Measurements from ENCODE around the gene SRD5A2.

The SRD5A2 gene, protein sequence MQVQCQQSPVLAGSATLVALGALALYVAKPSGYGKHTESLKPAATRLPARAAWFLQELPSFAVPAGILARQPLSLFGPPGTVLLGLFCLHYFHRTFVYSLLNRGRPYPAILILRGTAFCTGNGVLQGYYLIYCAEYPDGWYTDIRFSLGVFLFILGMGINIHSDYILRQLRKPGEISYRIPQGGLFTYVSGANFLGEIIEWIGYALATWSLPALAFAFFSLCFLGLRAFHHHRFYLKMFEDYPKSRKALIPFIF

DNA sequence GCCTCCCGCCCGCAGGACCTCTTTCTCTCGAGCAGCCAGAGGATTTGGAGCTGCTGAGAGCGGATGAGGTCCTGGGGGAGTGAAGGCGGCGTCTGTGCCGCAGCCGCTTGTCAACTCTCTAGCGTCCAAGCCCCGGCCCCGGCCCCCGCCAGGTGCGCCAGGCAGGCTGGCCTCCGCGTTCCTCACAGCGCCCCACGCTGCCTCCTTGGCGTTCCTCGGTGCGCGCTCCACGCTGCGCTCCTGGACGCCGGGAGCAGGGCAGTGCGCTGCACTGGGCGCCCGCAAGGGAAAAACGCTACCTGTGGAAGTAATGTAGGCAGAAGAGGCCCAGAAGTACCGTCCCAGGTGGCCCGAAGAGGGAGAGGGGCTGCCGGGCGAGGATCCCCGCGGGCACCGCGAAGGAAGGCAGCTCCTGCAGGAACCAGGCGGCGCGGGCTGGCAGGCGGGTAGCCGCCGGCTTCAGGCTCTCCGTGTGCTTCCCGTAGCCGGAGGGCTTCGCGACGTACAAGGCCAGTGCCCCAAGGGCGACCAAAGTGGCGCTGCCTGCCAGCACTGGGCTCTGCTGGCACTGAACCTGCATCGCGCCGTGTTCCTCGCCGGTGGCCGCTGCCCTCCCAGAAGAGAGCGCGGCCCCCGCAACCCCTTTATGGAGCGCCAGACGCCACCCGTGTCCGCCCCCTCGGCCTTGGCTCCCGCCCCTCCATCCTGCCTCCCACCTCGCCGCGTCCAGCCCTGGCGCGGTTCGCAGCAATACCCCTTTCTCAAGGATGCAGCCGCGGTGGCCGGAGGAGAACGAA, at the start of gene SRD5A2:
SRD5A2 (minus strand) TSS at position 618 of the 797 bp plus-strand sequence; CDS start at position 580, 38 bp downstream.
- DNase-seq, result no peak

DNA sequence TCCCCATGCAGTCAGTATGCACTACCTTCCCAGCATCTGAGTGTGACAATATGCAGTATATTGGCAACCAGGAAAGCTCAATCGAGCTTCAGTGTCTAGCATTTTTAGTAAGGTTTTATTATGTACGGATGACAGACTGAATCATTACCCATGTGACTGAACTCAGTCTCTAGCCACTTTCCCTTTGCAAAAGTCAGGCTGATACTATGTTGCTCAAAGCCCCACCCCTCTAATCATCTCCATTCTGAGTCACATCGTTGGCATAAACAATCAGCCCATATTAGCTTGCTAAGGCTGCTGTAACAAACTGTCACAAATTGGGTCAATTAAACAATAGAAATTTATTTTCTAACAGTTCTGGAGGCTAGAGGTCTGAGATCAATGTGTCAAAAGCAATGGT, 25.8 kb upstream of the SRD5A2 start:
- no peak for DNase-seq

DNA sequence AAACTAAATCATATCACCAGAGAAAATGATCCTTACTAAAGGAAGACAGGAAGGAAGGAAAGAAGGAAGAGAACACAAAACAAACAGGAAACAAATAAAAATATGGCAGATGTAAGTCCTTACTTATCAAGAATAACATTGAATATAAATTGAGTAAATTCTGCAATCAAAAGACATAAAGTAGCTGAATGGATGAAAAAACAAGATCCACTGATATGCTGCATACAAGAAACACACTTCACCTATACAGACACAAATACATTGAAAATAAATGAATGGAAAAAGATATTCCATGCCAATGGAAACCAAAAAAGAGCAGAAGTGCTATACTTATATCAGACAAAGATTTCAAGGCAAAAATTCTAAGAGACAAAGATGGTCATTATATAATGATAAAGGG, 18.0 kb upstream of the SRD5A2 start:
- no peak for DNase-seq

DNA sequence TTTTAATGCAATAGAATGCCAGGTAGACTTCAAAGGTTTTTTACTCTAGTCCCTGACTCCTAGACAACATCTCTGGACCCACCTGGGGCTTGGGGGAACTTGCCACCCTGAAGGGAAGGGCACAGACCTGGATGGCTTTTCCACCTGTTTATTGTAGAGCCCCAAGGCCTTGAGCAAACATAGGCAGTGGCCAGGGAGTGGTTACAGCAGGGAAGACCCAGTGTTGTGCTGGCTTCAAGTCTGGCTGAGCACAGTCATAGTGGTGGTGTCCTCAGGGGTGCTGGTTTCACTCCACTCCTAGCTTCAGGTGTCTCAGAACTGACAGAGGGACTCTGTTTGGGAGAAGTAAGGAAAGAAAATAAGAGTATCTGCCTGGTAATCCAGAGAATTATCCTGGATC, 5.5 kb upstream of the SRD5A2 start:
- DNase-seq, result no peak

DNA sequence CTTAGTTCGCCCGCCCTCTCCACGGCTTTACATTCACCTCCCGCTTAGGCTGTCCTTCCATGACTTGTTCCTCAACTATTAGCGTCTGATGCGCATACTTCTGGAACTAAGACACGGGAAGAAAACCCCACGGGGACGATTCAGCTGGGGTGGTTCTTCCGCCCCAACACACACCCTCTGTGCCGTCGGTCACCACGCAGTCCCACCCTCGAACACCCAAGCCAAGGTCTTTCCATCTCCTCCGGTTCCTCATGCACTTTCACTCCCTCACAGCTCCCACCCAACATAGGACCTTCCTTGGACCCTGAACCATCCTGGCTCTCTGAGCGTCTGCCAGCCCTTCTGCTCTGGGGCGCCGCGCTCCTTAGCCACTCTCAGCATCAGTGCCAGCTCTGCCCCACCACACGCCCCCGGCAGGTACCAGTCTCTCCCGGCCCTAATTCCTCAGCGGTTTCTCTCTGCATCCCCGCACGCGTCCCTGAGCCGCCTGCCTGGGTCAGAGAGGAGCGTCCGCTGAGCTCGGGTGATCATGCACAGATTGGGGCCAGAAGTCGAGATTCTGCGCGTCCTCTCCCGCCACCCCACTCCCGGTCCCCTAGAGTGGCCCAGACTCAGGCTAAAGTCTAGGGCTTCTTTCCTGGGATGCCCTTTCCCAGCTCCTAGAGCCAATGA, 522 bp upstream of the SRD5A2 start:
- no peak for DNase-seq

DNA sequence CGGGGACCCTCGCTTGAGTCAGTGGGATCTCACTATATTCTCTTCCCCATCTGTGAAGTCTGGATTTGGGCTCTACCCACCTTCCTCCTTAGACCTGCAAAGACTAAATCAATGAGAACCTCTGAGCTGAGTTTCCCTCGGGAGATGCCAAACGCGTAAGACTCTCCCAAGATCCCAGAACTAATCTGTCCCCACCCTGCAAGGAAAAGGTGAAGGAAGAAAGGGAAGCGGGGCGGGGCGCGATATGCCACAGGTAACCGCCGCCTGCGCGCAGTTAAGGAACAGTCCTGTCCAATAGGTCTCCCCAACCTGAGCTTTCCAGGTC, 780 bp downstream of the SRD5A2 start:
- DNase-seq, result no peak

DNA sequence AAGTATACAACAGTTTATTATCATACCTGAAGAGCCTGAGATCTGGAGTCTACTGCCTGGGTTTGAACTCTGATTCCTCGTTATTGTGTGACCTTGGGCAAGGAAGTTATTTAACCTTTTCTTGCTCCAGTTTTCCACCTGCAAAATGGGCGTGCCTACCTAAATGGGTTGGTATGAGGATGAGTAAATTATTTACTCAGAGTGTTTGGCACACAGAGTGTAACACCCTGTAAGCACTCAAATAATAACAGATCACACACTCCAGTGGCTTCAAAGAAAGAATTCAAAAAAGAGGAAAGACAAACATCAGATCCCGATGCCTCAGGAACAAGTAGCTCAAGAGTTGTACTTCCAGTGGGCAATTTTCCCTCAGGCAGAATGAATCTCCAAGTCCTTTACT, 2.4 kb downstream of the SRD5A2 start:
- no peak for DNase-seq

DNA sequence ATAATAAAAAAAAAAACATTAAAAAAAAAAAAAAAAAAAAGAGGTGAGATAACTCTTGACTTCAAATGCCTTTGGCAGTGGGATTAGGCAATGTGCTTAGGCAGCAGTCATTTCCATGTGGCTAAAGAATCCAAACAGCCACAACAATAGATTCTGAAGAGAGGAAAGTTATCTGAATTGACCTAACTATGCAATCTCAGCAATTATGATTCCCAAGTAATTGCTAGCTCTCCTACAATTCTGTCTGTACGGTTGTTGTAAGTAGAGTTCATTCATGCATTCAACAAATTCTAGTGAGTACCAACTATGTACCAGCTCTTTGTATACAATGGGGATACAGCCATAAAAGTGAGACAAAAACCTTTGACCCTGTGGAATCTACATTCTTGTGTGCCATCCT, 3.6 kb downstream of the SRD5A2 start:
- DNase-seq, result no peak

DNA sequence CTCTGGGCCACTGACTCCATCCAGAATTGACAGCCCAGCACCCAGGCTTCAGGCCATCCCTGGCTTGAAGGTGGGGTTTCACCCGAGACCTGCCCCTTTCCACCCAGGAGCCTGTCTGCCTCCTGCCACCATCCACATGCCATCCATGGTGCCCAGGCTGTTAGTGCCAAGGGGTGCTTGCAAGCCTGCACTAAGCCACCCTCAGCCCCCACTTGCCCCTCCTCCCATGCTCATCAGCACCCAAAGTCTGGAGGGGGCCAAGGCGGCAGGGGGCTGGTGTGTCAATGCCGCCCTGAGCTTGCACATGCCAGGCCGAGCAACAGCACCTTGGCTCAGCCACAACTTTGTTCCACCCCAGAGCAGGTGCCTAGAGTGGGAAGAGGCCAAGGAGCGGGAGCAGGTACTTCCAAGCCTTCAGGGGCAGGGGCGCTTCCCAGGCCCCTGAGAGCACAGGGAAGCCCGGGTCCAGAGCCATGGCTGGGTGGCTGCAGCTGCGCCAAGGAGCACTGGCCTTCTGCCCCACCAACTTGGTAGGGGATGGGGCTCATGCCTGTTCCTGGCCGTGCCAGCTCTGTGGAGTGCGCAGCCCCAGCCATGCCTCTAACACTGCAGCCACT, 12.0 kb downstream of the SRD5A2 start:
- no peak for DNase-seq

DNA sequence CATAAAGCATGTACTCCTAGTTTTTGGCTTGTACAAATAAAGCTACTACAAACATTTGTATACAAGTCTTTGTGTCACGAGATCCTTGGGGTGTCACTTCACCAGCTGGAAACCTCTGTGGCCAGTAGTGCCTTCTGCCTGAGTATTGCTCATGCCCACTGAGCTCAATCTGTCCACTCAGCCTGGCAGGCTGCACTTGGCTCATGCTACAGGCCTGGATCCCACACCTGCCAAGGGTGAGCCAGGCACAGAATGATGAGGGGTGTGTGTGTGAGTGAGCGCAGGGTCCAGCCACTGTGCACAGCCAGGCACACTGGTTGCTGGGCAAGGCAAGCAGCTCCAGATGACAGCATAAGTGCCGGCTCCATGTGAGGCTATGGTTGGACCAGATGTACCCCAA, 13.1 kb downstream of the SRD5A2 start:
- no peak for DNase-seq

DNA sequence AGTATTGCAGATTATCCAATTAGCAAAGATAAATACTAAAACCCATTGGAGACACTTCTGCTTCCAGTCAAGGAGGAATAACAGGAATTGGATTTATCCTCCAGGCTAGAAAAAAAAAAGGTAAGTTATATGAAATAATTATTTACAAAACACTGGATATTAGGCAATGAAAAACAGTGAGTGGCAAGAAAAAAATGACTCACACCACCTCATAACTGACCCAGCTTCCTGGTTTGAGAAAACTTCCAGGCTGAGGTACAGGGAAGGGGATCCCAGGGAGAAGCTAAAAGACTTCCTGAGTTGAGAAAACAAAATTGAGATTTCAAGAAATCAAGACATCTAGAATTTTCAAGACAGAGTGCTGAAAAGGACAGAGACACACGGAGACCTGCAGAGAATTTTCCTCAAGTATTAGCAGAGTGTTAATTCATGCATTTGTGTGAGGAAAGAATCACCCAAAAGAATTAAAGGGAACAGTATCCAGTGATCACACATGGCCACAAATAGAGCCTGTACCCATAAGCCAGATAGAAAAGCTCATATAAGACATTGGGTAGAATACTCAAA, 17.4 kb downstream of the SRD5A2 start:
- DNase-seq, result no peak

DNA sequence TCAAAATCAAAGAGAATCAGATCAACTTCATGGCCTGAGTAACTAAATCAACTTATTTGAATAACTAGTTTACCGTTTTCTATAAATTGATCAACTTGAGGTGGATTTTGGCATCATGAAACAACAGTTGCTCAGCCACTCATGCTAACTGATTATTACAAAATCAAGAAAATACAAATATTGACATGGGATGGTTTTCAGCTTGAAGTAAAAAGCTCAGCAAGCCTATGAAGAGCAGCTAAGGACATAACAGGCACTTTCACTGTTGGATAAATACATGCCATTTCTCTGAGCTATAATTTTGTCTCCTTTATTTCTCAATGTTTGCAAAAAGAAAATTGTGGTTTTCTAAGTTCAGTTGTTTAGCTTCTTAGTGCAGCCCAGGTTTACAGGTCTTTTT, 18.9 kb downstream of the SRD5A2 start:
- DNase-seq, result no peak

DNA sequence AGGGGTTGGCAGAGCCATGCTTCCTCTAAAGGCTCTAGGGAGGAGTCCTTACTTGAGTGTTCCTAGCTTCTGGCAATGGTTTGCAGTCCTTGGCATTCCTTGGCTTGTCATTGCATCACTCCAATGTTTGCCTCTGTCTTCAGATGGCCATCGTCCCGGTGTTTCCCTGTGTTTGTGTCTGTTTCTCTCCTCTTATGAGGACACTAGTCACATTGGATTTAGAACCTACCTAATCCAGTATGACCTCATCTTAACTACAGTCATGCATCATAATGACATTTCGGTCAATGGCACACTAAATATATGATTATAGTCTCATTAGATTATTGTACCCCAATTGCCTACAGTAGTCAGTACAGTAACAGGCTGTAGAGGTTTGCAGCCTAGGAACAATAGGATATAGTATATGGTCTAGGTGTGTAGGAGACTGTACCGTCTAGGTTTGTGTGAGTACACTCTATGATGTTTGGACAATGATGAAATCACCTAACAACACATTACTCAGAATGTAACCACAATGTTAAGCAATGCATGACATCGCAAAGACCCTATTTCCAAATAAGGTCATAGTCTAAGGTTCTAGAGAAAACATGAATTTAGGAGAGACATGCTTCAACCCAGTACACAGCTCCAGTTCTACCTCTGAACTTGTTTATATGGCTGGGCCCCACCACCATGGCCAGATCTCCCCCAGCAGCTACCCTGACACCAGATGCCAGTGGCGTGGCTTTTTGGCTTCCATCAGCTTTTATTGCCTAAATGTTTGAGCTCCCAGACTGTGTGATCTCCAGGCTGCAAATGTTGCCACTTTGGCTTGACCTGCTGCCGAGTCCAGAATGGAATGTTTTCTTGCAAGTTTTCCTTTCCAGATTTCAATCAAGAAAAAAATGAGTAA, 22.1 kb downstream of the SRD5A2 start:
- no peak for DNase-seq

DNA sequence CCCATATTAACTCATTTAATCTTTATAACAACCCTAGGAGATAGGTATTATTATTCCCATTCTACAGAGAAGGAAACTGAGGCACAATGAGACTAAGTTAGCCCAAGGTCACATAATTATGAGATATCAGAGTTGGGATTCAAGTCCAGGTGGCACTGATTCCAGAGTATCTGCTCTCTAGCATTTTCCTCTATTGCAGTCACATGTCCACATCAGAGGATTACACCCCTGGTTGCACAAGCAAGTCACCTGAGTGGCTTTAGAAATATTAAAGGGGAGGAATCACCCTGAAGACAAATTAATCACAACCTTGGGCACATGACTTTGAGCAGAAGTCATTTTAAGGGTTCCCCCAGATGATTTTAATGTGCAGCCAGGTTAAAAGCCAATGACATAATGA, 23.8 kb downstream of the SRD5A2 start:
- no peak for DNase-seq

DNA sequence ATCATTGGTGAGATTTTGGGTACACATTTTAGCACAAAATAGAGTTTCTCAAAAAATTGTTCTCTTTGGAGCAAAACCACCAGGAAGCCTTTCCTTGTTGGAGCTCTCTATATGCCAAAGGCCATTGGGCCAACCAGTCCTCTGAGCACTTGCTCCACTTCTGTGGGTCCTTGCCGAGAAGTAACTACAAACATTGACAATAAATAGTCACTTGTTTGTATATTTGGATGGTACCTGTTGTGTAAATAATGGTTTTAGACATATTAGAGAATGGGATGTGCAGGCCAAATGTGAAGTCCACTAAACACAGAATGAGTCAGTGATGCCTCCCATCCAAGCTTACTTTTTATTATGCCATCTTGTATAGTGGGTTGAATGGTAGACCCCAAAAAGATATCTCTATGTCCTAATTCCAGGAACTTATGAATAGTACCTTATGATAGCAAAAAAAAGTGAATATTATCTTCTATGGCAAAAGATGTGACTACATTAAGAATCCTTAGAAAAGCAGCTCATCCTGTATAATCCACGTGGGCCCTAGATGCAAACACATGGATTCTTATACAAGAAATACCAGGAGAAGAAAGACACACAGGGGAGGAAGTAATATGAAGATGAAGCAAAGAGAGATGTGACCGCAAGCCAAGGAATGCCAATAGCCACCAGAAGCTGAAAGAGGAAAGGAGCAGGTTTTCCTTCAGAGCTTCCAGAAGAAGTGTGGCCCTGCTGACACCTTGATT, 24.6 kb downstream of the SRD5A2 start:
- no peak for DNase-seq

DNA sequence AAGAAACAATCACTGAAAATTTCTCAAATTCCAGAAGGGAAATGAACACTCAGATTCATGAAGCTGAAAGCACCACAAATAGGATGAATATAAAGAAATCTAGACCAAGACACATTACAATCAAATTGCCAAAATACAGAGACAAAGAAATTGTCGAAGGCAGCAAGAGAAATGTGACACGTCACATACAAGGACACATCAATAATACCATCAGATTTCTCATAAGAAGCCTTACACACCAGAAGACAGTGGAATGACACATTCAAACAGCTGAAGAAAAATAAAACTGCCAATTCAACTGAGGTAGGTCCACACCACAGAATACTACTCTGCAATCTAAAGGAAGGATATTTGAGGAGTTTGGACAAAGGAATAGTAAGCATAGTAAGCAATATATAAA, 27.4 kb downstream of the SRD5A2 start:
- no peak for DNase-seq

DNA sequence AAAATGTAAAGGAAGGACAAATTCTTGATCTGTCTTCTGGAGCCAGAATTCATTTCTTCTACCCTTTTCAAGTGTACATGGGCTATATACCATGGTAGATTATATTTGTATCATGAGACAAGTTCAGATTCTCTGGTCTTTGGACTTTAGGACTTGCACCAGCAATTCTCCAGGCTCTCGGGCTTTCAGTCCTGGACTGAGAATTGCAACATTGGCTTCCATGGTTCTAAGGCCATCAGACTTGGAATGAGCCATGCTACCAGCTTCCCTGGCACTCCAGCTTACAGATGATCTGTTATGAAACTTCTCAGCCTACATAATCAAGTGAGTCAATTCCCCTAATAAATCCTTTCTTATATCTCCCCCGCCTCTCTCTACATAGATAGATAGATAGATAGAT, 33.3 kb downstream of the SRD5A2 start:
- no peak for DNase-seq

DNA sequence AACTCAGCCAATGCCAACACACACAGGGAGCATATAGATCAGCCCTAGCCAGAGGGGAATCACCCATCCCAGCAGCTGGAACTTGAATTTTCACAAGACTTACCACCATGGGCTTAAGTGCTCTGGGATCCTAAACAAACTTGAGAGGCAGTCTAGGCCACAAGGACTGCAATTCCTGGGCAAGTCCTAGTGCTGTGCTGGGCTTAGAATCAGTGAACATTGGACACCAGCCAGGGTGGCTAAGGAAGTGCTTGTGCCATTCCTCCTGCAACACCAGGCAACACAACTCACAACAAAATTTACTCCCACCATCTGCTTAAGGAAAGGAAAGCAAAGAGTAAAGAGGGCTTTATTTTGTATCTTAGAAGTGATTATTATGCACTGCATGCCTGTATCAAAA, 38.9 kb downstream of the SRD5A2 start:
- no peak for DNase-seq

DNA sequence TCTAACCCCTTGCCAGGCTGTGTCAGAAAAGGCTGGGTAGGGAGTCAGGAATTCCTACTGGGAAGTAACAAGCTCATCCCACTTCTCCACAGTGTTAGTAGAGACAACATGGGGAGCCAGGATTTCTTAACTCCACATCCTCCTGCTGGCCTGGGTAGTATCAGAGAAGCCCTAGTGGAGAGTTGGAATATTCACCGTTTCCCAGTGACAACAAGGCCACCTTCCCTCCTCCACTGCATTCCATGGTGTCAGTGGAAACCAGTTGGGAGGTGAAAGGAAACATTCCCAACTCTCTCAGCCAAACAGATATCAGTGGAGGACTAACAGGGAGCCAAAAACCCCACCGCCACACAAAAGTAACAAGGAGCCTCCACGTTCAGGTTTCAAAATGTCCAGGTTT, 41.2 kb downstream of the SRD5A2 start:
- DNase-seq, result no peak

DNA sequence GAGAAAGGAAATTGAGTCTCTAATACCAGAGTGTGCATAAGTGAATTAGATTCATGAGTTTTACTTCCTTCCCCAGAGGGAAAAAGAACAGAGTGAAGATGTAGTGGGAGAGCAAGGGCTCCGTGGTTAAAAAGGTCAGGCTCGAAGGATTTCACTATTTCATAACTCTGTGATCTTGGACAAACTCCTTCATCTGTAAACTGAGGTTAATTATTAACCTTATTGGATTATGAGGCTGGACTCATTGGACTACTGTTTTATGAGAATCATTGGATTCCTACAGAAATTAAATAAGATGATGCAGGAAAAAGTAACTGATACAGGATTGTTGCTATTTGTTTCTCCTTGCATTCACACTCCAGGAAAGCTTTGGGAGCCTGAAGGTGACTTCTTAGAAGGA, 45.0 kb downstream of the SRD5A2 start:
- DNase-seq, result no peak

DNA sequence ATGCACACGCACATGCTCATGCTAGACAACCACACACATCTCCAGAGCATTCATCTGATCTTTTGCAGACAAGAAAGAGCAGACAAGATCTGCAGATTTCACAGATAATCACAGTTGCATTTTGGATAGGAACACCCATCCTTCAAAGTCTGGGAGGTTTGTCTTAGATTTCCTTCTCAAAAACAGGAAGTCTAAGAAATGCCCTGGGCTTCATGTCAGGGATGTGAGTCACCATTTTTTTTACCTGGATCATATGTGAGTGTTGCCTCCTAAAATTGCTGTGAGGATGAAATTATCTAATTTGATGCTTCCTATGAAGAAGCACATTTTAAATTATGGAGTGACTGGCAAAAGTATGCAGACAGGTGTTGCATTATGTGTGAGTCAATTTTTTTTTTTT, 46.1 kb downstream of the SRD5A2 start:
- no peak for DNase-seq

DNA sequence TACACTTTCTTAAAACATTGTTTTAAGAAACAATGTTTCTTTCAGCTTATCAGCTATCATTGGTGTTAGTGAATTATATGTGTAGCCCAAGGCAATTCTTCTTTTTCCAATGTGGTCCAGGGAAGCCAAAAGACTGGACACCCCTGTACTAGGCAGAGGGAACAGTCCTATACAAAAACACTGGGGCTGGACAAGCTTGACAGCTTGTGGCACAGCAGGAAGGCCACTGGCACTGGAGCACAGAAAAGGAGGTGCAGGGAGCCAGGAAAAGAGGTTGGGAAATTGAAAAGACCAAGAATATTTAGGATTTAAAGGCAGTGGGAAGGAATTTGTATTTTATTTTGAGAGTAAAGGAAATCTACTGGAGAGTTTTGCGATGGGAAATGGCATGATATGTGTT, 47.7 kb downstream of the SRD5A2 start:
- no peak for DNase-seq

Measured in NCI-H2081 (cell line).